GM12892 (cell line): ENCODE data around the gene RANBP9.

ENCODE experiments used
- DNase-seq: peaks from one replicate; pipeline ENCODE4 v3.0.0; 2011; ENCODE audit not compliant: insufficient read length
- FAIRE-seq: peaks from 2 replicates; lab custom pipeline; 2011; peaks lifted over from hg19 to GRCh38; lab: Jason Lieb, UNC
- POLR2A ChIP-seq: IDR thresholded peaks from 2 replicates; pipeline ENCODE4 v1.6.1; 2011; ENCODE audit warnings: low read depth, low read length, control low read depth
- POLR2AphosphoS5 ChIP-seq: IDR thresholded peaks from 2 replicates; pipeline ENCODE4 v1.6.1; 2011; ENCODE audit warnings: low read depth, low read length, control low read depth
- TAF1 ChIP-seq: IDR thresholded peaks from 2 replicates; pipeline ENCODE4 v1.6.1; 2011; ENCODE audit warnings: low read depth, mild to moderate bottlenecking, control low read depth, low read length, borderline replicate concordance

RANBP9 gene

GRCh38 chr6:13611715-13612114 lies 99.9 kb downstream of the RANBP9 start:
- FAIRE-seq (no peak), DNase-seq (no peak)
- no peak for TF ChIP-seq POLR2A
- no peak for TF ChIP-seq POLR2AphosphoS5
- TF ChIP-seq TAF1: no peak

DNA sequence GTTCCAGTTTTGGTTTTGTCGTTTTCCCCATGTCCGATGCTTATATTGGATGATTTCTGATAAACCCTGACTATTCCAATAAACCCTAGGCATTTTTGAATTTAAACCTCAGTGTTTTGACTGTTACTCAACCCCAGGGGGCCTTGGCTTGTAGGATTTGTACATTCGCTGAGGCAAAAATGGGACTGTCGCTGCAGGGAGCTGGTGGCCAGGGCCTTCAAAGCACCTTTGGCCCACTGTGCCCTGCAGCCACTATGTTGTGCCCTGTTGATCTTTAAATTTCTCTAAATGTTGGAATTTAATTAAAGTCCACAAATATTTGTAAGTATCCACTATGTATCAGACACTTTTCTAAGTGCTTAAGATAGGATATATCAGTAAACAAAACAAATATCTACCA lies 106.0 kb downstream of the RANBP9 start:
- no peak for TF ChIP-seq POLR2AphosphoS5
- TF ChIP-seq TAF1: no peak
- TF ChIP-seq POLR2A: no peak
- FAIRE-seq (no peak), DNase-seq (no peak)

DNA sequence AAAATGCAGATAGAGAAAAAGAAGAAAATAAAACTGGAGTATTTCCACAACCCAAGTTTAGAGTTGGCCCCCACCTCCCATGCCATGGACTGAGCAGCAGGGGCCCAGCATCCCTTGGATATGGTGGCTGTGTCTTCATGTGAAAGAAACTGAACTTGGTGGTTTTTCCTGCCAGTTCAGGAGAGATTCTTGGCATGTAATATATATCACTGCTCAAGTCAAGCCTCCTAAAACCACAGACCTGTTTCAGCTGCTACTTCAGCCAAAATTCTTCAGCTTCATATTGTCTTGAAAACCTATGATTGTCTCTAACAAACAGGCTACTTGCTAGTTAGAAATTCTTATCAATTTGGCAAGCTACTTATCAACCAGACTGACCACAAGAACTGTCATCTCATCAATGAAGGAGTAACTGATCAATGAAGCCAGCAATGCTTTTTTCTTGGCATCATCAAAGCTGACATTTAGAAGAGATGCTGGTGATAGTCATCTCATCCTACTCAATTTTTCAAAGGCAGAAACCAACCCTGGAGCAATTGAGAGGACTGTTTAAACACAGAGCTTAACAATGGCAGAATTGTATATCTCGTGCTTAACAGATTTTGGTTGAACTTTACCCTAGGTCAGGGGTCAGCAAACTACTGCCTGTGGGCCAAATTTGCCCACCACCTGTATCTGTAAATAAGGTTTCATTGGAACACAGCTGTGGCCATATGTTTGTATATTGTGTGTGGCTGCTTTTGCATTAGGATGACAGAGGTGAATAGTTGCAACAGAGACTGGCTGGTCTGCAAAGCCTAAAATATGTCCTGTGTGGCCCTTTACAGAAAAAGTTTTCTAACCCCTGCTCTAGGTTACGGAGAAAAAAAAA lies 106.9 kb downstream of the RANBP9 start:
- no peak for FAIRE-seq
- TF ChIP-seq POLR2A (no peak), POLR2AphosphoS5 (no peak), TAF1 (no peak)
- no peak for DNase-seq

DNA sequence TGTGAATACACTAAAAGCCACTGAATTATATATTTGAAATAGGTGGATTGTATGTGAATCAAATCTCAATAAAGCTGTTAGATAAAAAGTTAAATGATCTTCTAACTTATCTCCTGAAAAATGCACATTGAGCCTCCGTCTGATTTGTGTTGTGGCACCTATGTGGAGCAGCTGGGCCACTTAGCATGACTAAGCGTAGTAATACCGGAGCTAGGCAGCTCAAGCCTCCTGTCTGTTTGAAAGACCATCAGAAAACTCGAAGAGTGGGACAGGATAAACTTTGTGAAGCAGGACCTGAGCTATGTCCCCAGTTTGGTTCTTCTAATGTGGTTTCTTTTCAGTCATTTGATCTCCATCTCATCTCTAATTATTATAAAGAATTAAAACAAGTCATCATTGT lies 107.5 kb downstream of the RANBP9 start:
- no peak for DNase-seq
- no peak for FAIRE-seq
- TF ChIP-seq POLR2AphosphoS5: no peak
- TF ChIP-seq TAF1: no peak
- no peak for TF ChIP-seq POLR2A

GRCh38 chr6:13600036-13600435 lies 111.6 kb downstream of the RANBP9 start:
- DNase-seq: no peak
- no peak for FAIRE-seq
- no peak for TF ChIP-seq TAF1
- no peak for TF ChIP-seq POLR2AphosphoS5
- TF ChIP-seq POLR2A: no peak

DNA sequence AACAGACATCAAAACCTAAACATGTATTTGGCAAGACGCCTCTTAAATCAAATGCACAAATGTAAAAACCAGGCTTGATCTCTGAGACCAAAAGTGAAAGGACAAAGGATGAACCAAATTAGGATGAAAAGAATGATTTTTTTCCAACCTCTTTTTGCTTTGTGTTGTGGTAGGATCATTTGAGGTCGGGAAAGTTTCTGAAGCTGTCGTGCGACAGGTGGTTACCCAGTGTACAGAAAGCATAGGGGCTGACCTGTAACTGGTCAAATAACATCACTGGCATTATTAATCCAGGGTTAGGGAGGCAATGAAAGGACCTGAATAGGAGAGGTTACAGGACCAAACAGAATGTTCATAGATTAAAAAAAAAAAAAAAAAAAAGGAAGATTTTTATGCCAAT lies 114.6 kb downstream of the RANBP9 start:
- FAIRE-seq (no peak), DNase-seq (no peak)
- TF ChIP-seq POLR2A (no peak), POLR2AphosphoS5 (no peak), TAF1 (no peak)

GRCh38 chr6:13593720-13594119 lies 117.9 kb downstream of the RANBP9 start:
- FAIRE-seq (no peak), DNase-seq (no peak)
- TF ChIP-seq TAF1 (no peak), POLR2AphosphoS5 (no peak), POLR2A (no peak)

- DNase-seq (no peak), FAIRE-seq (no peak)
- TF ChIP-seq POLR2AphosphoS5: no peak
- no peak for TF ChIP-seq POLR2A
- TF ChIP-seq TAF1: no peak
Measured at GRCh38 chr6:13593103-13593502, 118.5 kb downstream of the RANBP9 start.

DNA sequence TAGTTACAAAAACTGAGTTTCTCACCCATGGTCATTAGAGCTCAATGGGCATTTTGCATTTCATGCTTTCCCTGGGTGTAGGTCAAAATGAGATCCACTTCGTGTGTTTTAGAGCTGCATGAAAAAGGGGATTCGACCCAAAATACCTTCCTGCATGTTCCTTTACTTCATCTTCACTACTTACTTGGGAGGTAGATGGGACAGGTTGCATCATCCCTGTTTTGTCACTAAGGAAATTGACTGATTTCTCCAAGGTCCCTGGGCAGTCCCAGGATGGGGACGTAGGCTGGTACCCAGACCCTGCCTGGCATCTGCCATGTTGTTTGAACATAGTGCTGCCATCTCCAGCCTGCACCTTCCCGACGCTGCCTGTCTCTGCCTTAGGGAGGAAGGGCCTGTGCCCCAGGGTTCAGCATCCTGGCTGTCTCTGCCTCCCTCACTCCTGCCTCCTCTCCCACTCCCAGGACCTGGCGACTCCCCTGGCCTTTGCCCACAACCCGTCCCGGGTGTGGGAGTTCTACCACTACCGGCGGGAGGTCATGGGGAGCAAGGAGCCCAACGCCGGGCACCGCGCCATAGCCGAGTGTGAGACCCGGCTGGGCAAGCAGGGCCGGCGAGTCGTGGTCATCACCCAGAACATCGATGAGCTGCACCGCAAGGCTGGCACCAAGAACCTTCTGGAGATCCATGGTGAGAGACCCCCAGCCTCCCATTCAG lies 120.3 kb downstream of the RANBP9 start:
- no peak for TF ChIP-seq TAF1
- no peak for TF ChIP-seq POLR2A
- no peak for TF ChIP-seq POLR2AphosphoS5
- FAIRE-seq: no peak

DNA sequence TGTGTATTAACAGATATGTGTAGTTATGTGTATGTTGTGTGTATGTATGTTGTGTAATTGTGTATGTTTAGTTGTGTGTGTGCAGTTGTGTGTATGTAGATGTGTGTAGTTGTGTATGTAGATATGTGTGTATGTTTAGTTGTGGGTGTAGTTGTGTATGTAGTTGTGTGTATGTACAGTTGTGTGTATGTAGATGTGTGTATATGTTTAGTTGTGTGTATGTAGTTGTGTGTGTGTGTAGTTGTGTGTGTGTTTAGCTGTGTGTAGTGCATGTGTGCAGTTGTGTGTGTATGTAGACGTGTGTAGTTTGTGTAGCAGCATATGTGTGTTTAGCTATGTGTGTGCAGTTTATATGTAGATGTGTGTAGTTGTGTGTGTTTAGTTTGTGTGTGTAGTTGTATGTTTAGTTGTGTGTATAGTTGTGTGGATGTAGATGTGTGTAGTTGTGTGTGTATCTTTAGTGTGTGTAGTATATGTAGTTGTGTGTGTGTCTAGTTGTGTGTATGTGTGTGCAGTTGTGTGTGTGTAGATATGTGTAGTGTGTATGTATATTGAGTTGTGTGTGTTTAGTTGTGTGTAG lies 121.0 kb downstream of the RANBP9 start:
- DNase-seq (no peak), FAIRE-seq (peak; percentile 51)
- TF ChIP-seq POLR2AphosphoS5 (no peak), POLR2A (no peak), TAF1 (no peak)

More for the DNA sequence above, 120.3 kb downstream of the RANBP9 start:
- no peak for DNase-seq

- no peak for FAIRE-seq
Measured at GRCh38 chr6:13589801-13590200, 121.8 kb downstream of the RANBP9 start.

More at GRCh38 chr6:13589801-13590200, 121.8 kb downstream of the RANBP9 start:
- no peak for DNase-seq
- TF ChIP-seq POLR2A (no peak), TAF1 (no peak), POLR2AphosphoS5 (no peak)
